Type B pancreatic cell (in vitro differentiated cells): Measurements from ENCODE around the gene OTOS. TPM values are rescaled to one million over a fixed set of nuclear protein-coding genes. Genes with fewer than 3 reads are reported as not detected.

ENCODE experiments used
- DNase-seq: peaks from one replicate; pipeline ENCODE4 v3.0.0; 2021; ENCODE audit warnings: mixed read lengths; ENCODE audit not compliant: unreplicated experiment; ENCODE audit errors: extremely low spot score
- H3K27ac Mint-ChIP-seq: 2 replicates; pipeline ENCODE4 v1.8.0; 2021; ENCODE audit warnings: mild to moderate bottlenecking, mixed read lengths
- H3K27me3 Mint-ChIP-seq: 2 replicates; pipeline ENCODE4 v1.8.0; 2021; ENCODE audit warnings: mixed read lengths
- H3K36me3 Mint-ChIP-seq: 2 replicates; pipeline ENCODE4 v1.8.0; 2021; ENCODE audit warnings: mixed read lengths
- H3K4me1 Mint-ChIP-seq: one replicate; pipeline ENCODE4 v1.8.0; 2021; ENCODE audit warnings: mixed read lengths; ENCODE audit not compliant: unreplicated experiment
- H3K4me3 Mint-ChIP-seq: 2 replicates; pipeline ENCODE4 v1.8.0; 2021; ENCODE audit warnings: mild to moderate bottlenecking, mixed read lengths
- H3K9me3 Mint-ChIP-seq: 2 replicates; pipeline ENCODE4 v1.8.0; 2021; ENCODE audit warnings: mixed read lengths
- CTCF ChIP-seq: fragments of 200-600 bp; sonication (generic); conservative IDR thresholded peaks from 2 replicates; pipeline ENCODE4 v1.5.0; 2021; ENCODE audit warnings: antibody characterized with exemption, mild to moderate bottlenecking
- total RNA-seq: library from RNA; stranded (reverse); gene quantifications from 2 replicates; pipeline ENCODE4 v1.2.1, GENCODE V29; 2021; ENCODE audit warnings: low replicate concordance

The OTOS gene
- total RNA-seq, 1 donor from 2014 or later, result not detected

DNA sequence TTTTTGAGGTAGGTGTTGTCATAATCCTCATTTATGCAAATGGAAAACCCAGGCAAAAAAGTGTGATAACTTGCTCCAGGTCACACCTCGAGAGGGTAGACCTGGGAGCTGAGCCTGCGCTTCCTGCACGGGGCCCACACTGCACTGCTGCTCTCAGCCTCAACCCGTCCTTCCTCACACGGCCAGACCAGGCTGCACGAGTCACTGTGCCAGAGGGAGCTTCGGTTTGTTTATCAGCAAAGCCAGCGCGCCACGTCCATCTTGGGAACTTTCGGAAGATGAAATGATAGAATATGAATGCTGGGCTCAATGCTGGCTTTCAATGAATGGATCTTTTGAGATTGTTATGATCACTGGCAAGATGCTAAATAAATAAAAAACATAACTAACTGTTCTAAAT lies 18.8 kb downstream of the OTOS start:
- no peak for DNase-seq
- Mint-ChIP-seq H3K27me3 (peaks cover 6% of the 10 kb centered on the region), H3K36me3 (peaks cover 4% of the 10 kb centered on the region), H3K9me3 (no peaks in the 10 kb centered on the region), H3K4me1 (no peaks in the 10 kb centered on the region), H3K27ac (no peak overlapping the region), H3K4me3 (no peak overlapping the region)
- TF ChIP-seq CTCF, result no peak

- Mint-ChIP-seq H3K36me3 (no peaks in the 10 kb centered on the region), H3K9me3 (no peaks in the 10 kb centered on the region), H3K27ac (no peak overlapping the region), H3K4me3 (no peak overlapping the region), H3K4me1 (no peaks in the 10 kb centered on the region), H3K27me3 (peaks cover 9% of the 10 kb centered on the region)
- no peak for DNase-seq
- no peak for TF ChIP-seq CTCF
Measured at GRCh38 chr2:240121190-240121589, 19.3 kb downstream of the OTOS start.

DNA sequence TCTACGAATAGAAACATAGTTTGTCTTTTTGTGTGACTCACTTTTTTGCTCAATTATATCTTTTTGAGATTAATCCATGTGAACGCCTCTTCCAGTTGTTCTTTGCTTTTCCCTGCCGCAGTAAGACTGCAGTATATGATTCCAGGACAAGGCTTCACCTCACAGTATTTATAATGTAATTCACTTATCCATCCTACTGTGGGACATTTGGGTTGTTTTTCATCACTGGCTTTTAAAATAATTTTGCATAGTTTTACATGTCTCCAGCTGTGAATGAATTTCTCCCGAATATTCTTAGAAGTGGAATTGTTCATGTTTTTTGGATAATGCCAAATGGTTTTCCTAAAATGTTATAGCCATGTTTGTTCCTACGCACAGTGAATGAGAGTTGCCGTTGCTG lies 26.2 kb downstream of the OTOS start:
- Mint-ChIP-seq H3K9me3 (no peaks in the 10 kb centered on the region), H3K36me3 (no peaks in the 10 kb centered on the region), H3K27ac (no peak overlapping the region), H3K27me3 (peaks cover 47% of the 10 kb centered on the region), H3K4me3 (no peak overlapping the region), H3K4me1 (no peaks in the 10 kb centered on the region)
- no peak for DNase-seq
- no peak for TF ChIP-seq CTCF

DNA sequence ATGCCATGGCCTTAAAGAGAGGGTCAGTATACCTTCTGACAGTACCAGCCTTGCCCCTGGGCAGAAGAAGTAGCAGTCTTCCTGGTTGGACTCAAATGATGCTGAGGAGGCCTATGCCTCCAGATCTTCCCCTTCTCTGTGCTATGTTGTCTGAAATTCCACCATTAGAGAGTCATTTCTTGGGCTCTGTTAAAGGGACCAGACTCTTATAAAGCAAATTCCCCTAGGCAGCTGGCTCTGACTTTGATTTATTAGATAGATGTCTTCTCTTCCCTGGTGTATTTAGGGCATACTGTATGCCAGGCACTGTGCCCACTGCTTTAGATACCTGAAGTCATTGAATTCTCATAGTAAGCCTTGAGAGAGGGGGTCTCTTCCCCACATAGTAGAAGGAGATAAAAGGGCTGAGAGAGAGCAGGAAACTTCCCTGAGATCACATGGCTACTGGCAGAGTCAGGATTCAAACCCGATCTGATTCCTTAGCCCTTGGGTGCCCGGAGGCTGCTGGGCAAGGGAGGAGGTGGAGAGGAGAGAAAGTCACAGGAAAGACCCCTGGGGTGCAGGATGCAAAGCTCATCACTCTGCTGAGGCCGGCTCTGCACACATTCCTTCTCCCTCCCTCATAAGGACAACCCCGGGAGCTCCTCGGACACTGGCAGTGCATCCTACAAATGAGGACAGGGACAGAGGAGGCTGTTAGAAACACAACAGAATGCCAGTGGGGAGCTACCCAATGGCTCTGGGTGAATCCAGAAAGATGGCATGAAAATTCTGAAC lies 27.4 kb downstream of the OTOS start:
- H3K27me3 Mint-ChIP-seq, result peaks cover 51% of the 10 kb centered on the region
- no peak for DNase-seq
- no peaks in the 10 kb centered on the region for H3K4me1 Mint-ChIP-seq
- TF ChIP-seq CTCF, result no peak
- no peaks in the 10 kb centered on the region for H3K36me3 Mint-ChIP-seq
- no peak overlapping the region for H3K4me3 Mint-ChIP-seq
- no peak overlapping the region for H3K27ac Mint-ChIP-seq
- H3K9me3 Mint-ChIP-seq, result no peaks in the 10 kb centered on the region

GRCh38 chr2:240111253-240111652 lies 29.2 kb downstream of the OTOS start:
- H3K4me3 Mint-ChIP-seq, result no peak overlapping the region
- no peaks in the 10 kb centered on the region for H3K9me3 Mint-ChIP-seq
- no peak for DNase-seq
- TF ChIP-seq CTCF, result no peak
- H3K36me3 Mint-ChIP-seq, result no peaks in the 10 kb centered on the region
- peaks cover 51% of the 10 kb centered on the region for H3K27me3 Mint-ChIP-seq
- no peak overlapping the region for H3K27ac Mint-ChIP-seq
- H3K4me1 Mint-ChIP-seq, result no peaks in the 10 kb centered on the region
